ENCODE measurements around the gene COPE.

Gene COPE

GRCh38 chr19:18940769-18941627 lies 21.8 kb upstream of the COPE start, which contains the start of gene HOMER3:
HOMER3 (minus strand) TSS chr19:18941217; CDS start chr19:18938982, 2,235 bp downstream.
- peak; percentile 94 for DNase-seq (ENCODE audit: low spot score)
- in situ Hi-C loops (cut with MboI; ENCODE audit: low pct_unique_long_range_greater_than_20kb, low sequenced_read_pairs, unreplicated experiment): no loop called here
- TF ChIP-seq CTCF (IDR thresholded peaks at IDR 0.05; ENCODE audit: extremely low read depth, insufficient read depth, missing control alignments): peak; percentile 57

GRCh38 chr19:18939922-18940768 lies 21.0 kb upstream of the COPE start:
- in situ Hi-C loops (cut with MboI; ENCODE audit: low pct_unique_long_range_greater_than_20kb, low sequenced_read_pairs, unreplicated experiment): no loop called here
- DNase-seq (ENCODE audit: low spot score): peak; percentile 55

GRCh38 chr19:18939163-18939562 lies 20.0 kb upstream of the COPE start:
- no peak for DNase-seq (ENCODE audit: low spot score)
- TF ChIP-seq CTCF (IDR thresholded peaks at IDR 0.05; ENCODE audit: extremely low read depth, insufficient read depth, missing control alignments): no peak
- in situ Hi-C loops (cut with MboI; ENCODE audit: low pct_unique_long_range_greater_than_20kb, low sequenced_read_pairs, unreplicated experiment): no loop called here

More at GRCh38 chr19:18939922-18940768, 21.0 kb upstream of the COPE start:
- TF ChIP-seq CTCF (IDR thresholded peaks at IDR 0.05; ENCODE audit: extremely low read depth, insufficient read depth, missing control alignments): no peak

GRCh38 chr19:18933297-18933696 lies 14.1 kb upstream of the COPE start:
- in situ Hi-C loops (cut with MboI; ENCODE audit: low pct_unique_long_range_greater_than_20kb, low sequenced_read_pairs, unreplicated experiment): no loop called here
- TF ChIP-seq CTCF (IDR thresholded peaks at IDR 0.05; ENCODE audit: extremely low read depth, insufficient read depth, missing control alignments): no peak
- DNase-seq (ENCODE audit: low spot score): no peak

- TF ChIP-seq CTCF (IDR thresholded peaks at IDR 0.05; ENCODE audit: extremely low read depth, insufficient read depth, missing control alignments): no peak
- in situ Hi-C loops (cut with MboI; ENCODE audit: low pct_unique_long_range_greater_than_20kb, low sequenced_read_pairs, unreplicated experiment): no loop called here
- peak; percentile 94 for DNase-seq (ENCODE audit: low spot score)
Observed at GRCh38 chr19:18932216-18932841, 13.1 kb upstream of the COPE start.
